Dendritic cell treated with granulocyte-macrophage colony-stimulating factor and Interleukin-4, amounts not matched to agents 40 ng/mL and 50 ng/mL, for 4 days (primary cell): ENCODE data around the gene WFIKKN1.
A peak's percentile ranks its signal among the peaks of the same experiment; 100 is the strongest.

ENCODE experiments used
- H3K27ac Mint-ChIP-seq: one replicate; pipeline ENCODE4 v1.8.0; 2022; ENCODE audit warnings: mild to moderate bottlenecking, mixed read lengths
- H3K27me3 Mint-ChIP-seq: one replicate; pipeline ENCODE4 v1.8.0; 2022; ENCODE audit warnings: mild to moderate bottlenecking, mixed read lengths
- H3K36me3 Mint-ChIP-seq: one replicate; pipeline ENCODE4 v1.8.0; 2022; ENCODE audit warnings: low read depth, mixed read lengths
- H3K4me1 Mint-ChIP-seq: one replicate; pipeline ENCODE4 v1.8.0; 2022; ENCODE audit warnings: low read depth, mixed read lengths
- H3K4me3 Mint-ChIP-seq: one replicate; pipeline ENCODE4 v1.8.0; 2022; ENCODE audit warnings: mild to moderate bottlenecking, moderate library complexity, mixed read lengths
- H3K9me3 Mint-ChIP-seq: one replicate; pipeline ENCODE4 v1.8.0; 2022; ENCODE audit warnings: mixed read lengths
- intact Hi-C: fragments of 100-400 bp; cut with micrococcal nuclease; formaldehyde crosslinking; loops from one replicate; pipeline ENCODE4 v1.15.0; 2022

WFIKKN1 gene

GRCh38 chr16:633336-634050, 2.7 kb downstream of the WFIKKN1 start:
- intact Hi-C loops: no loop called here
- H3K4me1 Mint-ChIP-seq: peaks cover 26% of the 10 kb centered on the region
- H3K27ac Mint-ChIP-seq: no peak overlapping the region
- H3K4me3 Mint-ChIP-seq: no peak overlapping the region
- peaks cover 11% of the 10 kb centered on the region for H3K27me3 Mint-ChIP-seq
- H3K36me3 Mint-ChIP-seq: peaks cover 46% of the 10 kb centered on the region
- H3K9me3 Mint-ChIP-seq: no peaks in the 10 kb centered on the region

DNA sequence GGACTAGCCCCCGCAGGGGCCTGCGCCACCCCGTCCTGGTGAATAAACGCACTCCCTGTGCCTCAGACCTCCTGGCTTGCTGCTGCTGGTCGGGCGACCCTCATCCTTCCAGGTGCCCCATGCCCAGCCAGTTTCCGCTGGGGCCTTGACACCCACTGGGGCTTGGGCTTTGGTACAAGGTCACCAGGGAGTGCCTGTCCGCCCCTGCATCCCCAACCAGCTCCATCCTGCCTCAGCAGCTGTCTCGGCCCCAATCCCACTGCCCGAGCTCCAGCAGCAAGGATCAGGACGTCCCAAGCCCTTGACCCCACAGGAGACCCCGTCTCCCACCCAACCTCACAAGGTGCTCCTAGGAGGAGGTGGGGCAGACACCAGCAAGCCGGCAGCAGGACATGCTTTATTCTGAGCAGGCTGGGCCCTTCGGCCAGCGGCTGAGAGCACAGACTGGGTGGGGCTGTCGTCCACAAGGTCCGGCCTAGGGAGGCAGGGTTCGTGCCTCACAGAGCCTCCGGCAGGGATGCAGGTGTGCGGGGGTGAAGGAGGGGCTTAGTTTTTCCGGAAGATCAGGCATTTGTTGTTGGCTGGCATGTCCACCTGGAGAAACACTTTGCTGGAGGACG, 3.4 kb downstream of the WFIKKN1 start:
- Mint-ChIP-seq H3K9me3 (no peaks in the 10 kb centered on the region), H3K4me3 (peak overlapping the region; percentile 40), H3K27me3 (peaks cover 11% of the 10 kb centered on the region), H3K27ac (no peak overlapping the region), H3K36me3 (peaks cover 39% of the 10 kb centered on the region), H3K4me1 (peaks cover 26% of the 10 kb centered on the region)
- intact Hi-C loops: no loop called here

DNA sequence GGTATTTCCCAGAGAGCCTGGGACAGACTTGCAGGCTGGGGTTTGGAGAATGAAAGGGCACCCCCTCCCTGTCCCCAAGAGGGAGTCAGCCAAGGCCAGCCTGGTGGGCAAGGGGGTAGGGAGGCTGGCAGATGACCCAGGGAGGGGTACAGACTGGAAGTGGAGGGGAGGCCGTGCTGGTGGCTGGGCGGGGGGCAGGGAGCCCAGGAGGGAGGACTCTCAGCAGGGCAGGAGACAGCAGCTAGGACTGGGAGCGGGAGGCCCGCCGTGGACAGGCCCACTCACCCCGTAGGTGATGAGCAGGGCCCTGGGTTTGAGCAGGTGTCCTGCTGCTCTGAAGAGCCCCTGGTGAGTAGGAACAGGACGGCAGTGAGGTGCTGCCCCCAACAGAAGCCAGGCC, 4.2 kb downstream of the WFIKKN1 start:
- Mint-ChIP-seq H3K4me1 (peaks cover 26% of the 10 kb centered on the region), H3K4me3 (peak overlapping the region; percentile 70), H3K27me3 (peaks cover 11% of the 10 kb centered on the region), H3K27ac (no peak overlapping the region), H3K9me3 (no peaks in the 10 kb centered on the region), H3K36me3 (peaks cover 34% of the 10 kb centered on the region)
- intact Hi-C loops: no loop called here

- Mint-ChIP-seq H3K36me3 (peaks cover 34% of the 10 kb centered on the region), H3K27ac (peak overlapping the region; percentile 94), H3K27me3 (peaks cover 11% of the 10 kb centered on the region)
Observed at GRCh38 chr16:635573-636205, 4.9 kb downstream of the WFIKKN1 start.

DNA sequence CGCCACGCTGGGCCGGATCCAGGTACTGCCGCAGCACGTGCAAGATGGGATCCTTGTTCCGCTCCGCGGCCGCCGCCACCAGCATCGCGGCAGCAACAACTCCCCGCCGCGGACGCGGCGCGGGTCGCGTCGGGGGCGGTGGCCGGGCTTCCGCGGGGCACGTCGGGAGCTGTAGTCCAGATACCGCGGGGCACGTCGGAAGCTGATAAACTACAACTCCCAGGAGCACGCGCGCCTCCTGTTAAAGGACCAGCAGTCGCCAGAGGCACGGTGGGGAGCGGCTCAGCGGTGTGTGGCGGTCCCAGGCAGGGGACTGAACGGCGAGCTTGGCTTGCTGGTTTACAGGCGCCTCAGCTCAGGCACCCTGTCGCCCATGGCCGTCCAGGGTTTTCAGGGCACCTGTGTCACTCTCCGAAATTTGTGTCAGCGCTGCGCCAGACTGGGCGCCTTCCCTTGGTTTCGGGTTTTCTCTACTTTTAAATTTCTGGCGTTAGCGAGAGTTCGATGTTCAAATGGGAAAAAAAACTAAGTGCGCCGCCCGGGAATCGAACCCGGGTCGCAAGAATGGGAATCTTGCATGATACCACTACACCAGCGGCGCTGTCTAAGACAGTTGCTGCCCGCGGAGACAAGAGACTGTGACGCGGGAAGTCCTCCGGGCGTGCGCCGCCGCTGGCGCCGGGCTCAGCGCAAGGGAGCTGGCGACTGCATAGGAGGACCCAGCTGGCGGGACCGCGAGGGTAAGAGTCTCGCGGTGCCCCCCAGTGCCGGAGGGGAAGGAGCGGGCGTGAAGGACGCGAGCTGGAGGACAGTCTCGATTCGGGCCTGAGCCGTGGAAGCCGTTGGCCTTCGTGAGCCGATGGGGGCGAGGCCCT, 5.7 kb downstream of the WFIKKN1 start, which contains the start of gene METTL26:
METTL26 (minus strand) TSS at position 100 of the 875 bp plus-strand sequence; CDS start at position 85, 15 bp downstream.
- peaks cover 34% of the 10 kb centered on the region for H3K36me3 Mint-ChIP-seq
- H3K4me3 Mint-ChIP-seq: peak within 1 kb of the TSS; percentile 97
- intact Hi-C loops: loop anchor here (1.0 kb wide), 2 partner anchors 24 to 47 kb away; no protein-coding TSS in a partner anchor
- peaks cover 7% of the 10 kb centered on the region for H3K27me3 Mint-ChIP-seq
- H3K27ac Mint-ChIP-seq: peak within 1 kb of the TSS; percentile 94
- no peaks in the 10 kb centered on the region for H3K9me3 Mint-ChIP-seq
- H3K4me1 Mint-ChIP-seq: peaks cover 30% of the 10 kb centered on the region

More at GRCh38 chr16:635573-636205, 4.9 kb downstream of the WFIKKN1 start:
- peak overlapping the region; percentile 97 for H3K4me3 Mint-ChIP-seq
- H3K9me3 Mint-ChIP-seq: no peaks in the 10 kb centered on the region
- intact Hi-C loops: loop anchor here (1.0 kb wide), 1 partner anchor 46 kb away; no protein-coding TSS in a partner anchor
- peaks cover 32% of the 10 kb centered on the region for H3K4me1 Mint-ChIP-seq

DNA sequence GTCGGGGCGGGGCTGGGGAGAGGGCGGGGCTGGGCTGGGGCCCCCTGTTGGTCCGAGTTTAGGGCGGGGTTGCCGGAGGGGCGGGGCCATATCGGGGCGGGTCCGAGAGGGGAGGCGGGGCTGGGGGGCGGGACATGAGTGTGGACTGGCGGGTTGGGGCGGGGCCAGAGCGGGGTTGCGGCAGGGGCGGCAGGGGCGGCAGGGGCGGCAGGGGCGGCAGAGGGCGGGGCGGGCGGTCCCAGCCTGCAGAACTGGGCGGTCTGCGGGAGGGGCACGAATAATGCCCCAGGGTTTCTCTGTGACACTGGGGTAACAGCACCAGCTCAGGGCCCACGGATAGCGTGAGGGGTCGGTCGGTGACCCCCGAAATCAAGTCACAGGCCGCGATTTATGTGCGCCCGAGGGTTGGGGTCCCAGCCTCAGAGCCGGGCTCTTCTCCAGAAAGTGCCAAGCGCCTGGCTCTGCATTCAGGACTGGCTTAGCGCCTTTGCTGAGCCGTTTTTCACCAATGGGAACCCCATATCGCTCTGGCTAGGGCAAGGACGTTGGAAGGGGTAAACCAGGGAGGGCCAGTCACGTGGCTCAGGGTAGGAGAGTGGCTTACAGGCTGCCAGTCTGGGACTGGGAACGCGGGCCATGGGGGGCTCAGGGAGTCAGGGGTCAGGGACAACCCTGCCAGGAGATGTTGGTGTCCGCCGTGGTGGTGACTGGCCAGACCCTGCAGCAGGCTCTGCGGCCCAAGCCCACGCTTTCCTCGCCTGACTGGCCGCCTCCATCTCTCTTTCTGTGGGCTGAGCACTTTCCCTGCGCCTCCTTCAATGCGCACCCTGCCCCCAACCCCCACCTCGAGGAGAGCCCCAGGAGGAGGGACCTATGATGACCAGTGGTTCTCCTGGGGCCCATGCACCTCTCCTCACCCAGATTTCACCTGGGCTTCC, 6.6 kb downstream of the WFIKKN1 start:
- peaks cover 3% of the 10 kb centered on the region for H3K27me3 Mint-ChIP-seq
- peaks cover 30% of the 10 kb centered on the region for H3K4me1 Mint-ChIP-seq
- intact Hi-C loops: loop anchor here (1.0 kb wide), 1 partner anchor 23 kb away; no protein-coding TSS in a partner anchor
- peaks cover 35% of the 10 kb centered on the region for H3K36me3 Mint-ChIP-seq
- no peaks in the 10 kb centered on the region for H3K9me3 Mint-ChIP-seq
- H3K4me3 Mint-ChIP-seq: peak overlapping the region; percentile 97
- H3K27ac Mint-ChIP-seq: peak overlapping the region; percentile 94

- Mint-ChIP-seq H3K9me3 (no peaks in the 10 kb centered on the region), H3K4me1 (peaks cover 36% of the 10 kb centered on the region), H3K4me3 (no peak overlapping the region), H3K27me3 (peaks cover 3% of the 10 kb centered on the region), H3K27ac (peak overlapping the region; percentile 94), H3K36me3 (peaks cover 37% of the 10 kb centered on the region)
- intact Hi-C loops: no loop called here
Observed at GRCh38 chr16:638034-638543, 7.3 kb downstream of the WFIKKN1 start.

DNA sequence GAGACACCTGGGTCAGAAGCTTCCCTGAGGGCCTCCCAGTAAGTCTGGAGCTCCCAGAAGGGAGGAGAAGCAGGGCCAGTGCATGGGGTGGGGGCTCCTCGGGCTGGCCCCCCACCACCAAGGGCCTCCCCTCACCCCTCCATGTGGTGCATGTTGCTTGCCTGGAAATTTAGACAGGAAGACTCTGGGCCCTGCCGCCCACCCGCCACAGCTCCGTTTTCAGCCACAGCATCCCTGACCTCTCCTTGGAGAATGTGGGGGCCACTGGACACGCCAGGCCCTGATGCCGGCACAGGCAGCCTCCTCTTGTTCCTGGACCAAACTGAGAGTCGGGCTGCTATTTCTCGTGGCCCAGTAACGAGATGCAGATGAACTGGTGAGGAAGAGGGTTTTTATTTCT, 8.1 kb downstream of the WFIKKN1 start:
- Mint-ChIP-seq H3K27ac (no peak overlapping the region), H3K27me3 (peaks cover 3% of the 10 kb centered on the region), H3K4me3 (no peak overlapping the region), H3K4me1 (peaks cover 44% of the 10 kb centered on the region), H3K36me3 (peaks cover 34% of the 10 kb centered on the region), H3K9me3 (no peaks in the 10 kb centered on the region)
- intact Hi-C loops: no loop called here

DNA sequence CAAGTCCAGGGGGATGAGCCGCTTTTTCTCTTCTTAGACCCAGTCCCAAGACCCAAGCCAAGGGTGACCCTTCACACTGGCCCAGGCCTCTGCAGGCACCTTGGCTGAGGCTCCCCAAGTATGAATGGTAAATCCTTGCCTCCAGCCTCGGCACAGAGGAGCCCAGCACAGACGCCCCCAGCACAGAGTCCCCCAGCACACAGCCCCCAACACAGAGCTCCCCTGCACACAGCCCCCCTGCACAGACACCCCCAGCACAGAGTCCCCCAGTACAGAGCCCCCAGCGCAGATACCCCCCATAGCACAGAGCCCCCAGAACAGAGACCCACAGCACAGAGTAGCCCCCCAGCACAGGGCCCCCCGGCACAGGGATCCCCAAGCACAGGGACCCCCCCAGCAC, 9.8 kb downstream of the WFIKKN1 start:
- intact Hi-C loops: no loop called here
- Mint-ChIP-seq H3K27ac (peak overlapping the region; percentile 61), H3K4me1 (peaks cover 49% of the 10 kb centered on the region), H3K27me3 (peaks cover 3% of the 10 kb centered on the region), H3K9me3 (no peaks in the 10 kb centered on the region), H3K36me3 (peaks cover 39% of the 10 kb centered on the region), H3K4me3 (peak overlapping the region; percentile 60)

GRCh38 chr16:641326-642188, 10.8 kb downstream of the WFIKKN1 start, which contains the start of gene MCRIP2:
TSS of gene MCRIP2 (plus strand) at chr16:641828. CDS start at chr16:641992, 164 bp downstream.
- Mint-ChIP-seq H3K4me3 (peak within 1 kb of the TSS; percentile 78), H3K36me3 (peaks cover 44% of the 10 kb centered on the region), H3K27me3 (peaks cover 3% of the 10 kb centered on the region), H3K4me1 (peaks cover 59% of the 10 kb centered on the region), H3K27ac (peak within 1 kb of the TSS; percentile 86), H3K9me3 (no peaks in the 10 kb centered on the region)
- intact Hi-C loops: no loop called here

DNA sequence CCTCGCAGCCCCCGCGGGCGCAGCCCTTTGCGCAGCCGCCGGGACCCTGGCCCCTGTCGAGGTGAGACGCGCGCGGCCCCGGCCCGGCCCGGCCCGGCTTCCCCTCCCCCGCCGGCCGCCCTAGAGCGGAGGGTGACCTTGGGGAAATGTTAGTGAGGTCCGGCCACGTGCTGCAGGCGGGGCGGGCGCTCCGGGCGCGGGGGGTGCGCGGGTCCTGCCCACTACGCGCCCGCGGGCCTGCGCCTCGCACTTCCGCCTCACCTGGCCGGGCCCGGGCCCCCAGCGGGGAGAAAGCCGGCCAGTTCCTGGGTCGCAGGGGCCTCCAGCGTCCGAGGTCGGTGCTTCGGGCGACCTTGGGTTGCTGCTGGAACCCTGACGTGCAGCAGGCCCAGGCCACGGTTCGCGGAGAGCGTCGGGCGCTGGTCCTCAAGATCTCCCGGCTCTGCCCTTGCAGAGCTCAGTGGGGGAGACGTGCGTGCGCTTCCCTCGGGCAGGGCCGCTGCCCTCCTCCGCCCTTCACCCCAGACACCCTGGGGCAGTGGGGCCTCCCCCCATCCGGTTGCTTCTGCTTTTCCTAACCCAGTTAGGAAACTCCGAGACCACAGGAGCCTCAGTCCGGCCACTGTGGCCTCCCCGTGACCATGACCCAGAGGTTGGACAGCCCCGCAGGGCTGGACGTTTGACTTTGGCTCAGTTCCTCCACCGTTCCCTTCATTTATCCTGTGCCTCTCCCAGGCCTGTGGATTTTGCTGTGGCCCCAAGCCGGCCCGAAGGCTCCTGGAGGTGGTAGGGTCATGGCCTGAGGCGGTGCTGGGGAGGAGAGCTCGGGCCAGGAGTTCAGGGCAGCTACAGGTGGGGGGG, 11.6 kb downstream of the WFIKKN1 start:
- peaks cover 66% of the 10 kb centered on the region for H3K4me1 Mint-ChIP-seq
- H3K4me3 Mint-ChIP-seq: peak overlapping the region; percentile 78
- peaks cover 3% of the 10 kb centered on the region for H3K27me3 Mint-ChIP-seq
- intact Hi-C loops: no loop called here
- H3K36me3 Mint-ChIP-seq: peaks cover 48% of the 10 kb centered on the region
- H3K9me3 Mint-ChIP-seq: no peaks in the 10 kb centered on the region
- H3K27ac Mint-ChIP-seq: peak overlapping the region; percentile 86
